HCT116 (cell line): ENCODE data around the gene SLIT1.

ENCODE experiments used
- ZBTB33 ChIP-seq: IDR thresholded peaks from 2 replicates; pipeline ENCODE4 v1.6.1; 2011; ENCODE audit warnings: mild to moderate bottlenecking, low read length, moderate library complexity; ENCODE audit not compliant: insufficient replicate concordance; ENCODE audit errors: extremely low read depth
- TF ChIP-seq, protein P1 (sequence below): IDR thresholded peaks from 2 replicates; pipeline ENCODE4 v1.6.1; 2012

GRCh38 chr10:97140049-97140846, 45.5 kb downstream of the SLIT1 start:
- no peak for TF ChIP-seq ZBTB33
- TF ChIP-seq, protein P1, sequence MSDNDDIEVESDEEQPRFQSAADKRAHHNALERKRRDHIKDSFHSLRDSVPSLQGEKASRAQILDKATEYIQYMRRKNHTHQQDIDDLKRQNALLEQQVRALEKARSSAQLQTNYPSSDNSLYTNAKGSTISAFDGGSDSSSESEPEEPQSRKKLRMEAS: no peak
